Stimulated activated memory B cell treated with anti-CD40 and anti-IgM and Interleukin-4, amounts not matched to agents 10 μg/mL and 1 μg/mL and 100 μg/mL, for 72 hours (primary cell): ENCODE measurements around the gene CIZ1.
"Not testable (repeated sequence)": the region's sequence is repeated elsewhere in the genome, so short reads cannot be mapped to it uniquely, and the experiment has no call there.

ENCODE experiments used
- ATAC-seq: fragments of 150-1000 bp; cut with Tn5 transposase; 2 replicates; pipeline ENCODE4 v1.10.0; 2021
- H3K27ac Mint-ChIP-seq: one replicate; pipeline ENCODE4 v1.8.0; 2022; ENCODE audit warnings: mild to moderate bottlenecking, mixed read lengths
- H3K27me3 Mint-ChIP-seq: one replicate; pipeline ENCODE4 v1.8.0; 2022; ENCODE audit warnings: mixed read lengths
- H3K36me3 Mint-ChIP-seq: one replicate; pipeline ENCODE4 v1.8.0; 2022; ENCODE audit warnings: mixed read lengths
- H3K4me1 Mint-ChIP-seq: one replicate; pipeline ENCODE4 v1.8.0; 2022; ENCODE audit warnings: mixed read lengths
- H3K4me3 Mint-ChIP-seq: one replicate; pipeline ENCODE4 v1.8.0; 2022; ENCODE audit warnings: mild to moderate bottlenecking, moderate library complexity, mixed read lengths
- H3K9me3 Mint-ChIP-seq: one replicate; pipeline ENCODE4 v1.8.0; 2022; ENCODE audit warnings: mixed read lengths

CIZ1 gene

DNA sequence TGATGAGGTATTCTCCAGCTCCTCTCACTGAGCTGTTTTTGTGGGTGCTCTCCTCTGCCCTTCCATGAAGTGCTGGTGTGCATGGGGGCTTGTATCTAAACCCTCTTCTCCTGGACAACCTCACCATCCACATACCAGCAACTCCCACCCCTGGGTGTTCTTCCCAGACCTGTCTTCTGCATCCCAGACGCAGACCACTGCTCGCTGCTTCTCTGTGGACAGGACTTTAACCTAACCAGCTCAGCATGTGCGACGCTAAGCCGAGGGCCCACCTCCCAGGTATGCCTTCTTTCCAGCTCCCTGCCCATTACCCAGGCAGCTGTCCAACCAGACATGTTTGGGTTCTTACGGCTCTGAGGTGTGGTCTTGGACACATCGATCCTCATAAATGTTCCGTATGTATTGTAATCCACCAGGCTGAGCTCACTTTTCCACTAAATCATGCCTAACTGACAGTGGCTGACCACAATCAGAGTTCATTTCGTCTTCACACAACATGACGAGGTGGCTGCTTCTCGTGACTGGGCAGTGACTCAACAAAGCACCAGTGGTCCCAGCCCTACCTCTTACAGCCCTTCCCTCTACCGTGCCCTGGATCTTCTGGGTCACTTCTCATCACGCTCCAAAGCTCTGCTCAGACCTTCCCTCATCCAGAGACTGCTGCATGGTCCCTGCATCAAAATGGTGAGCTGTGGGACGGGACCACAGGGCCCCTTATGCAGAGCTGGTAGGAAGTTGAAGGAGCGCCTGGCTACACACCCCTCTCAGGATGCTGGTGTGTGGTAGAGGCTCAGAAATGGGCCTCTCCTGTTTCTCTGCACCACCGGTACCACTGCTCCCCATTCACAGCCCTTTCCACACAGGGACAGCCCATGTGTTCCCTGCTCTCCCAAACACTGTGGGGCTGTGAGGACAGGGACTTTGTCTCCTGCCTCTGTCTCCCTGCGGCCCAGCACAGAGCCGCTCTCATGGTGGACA lies 54.3 kb downstream of the CIZ1 start:
- Mint-ChIP-seq H3K4me3 (no peak overlapping the region), H3K27me3 (peaks cover 53% of the 10 kb centered on the region), H3K9me3 (no peaks in the 10 kb centered on the region), H3K4me1 (peaks cover 10% of the 10 kb centered on the region), H3K36me3 (no peaks in the 10 kb centered on the region), H3K27ac (no peak overlapping the region)
- ATAC-seq: no peak

DNA sequence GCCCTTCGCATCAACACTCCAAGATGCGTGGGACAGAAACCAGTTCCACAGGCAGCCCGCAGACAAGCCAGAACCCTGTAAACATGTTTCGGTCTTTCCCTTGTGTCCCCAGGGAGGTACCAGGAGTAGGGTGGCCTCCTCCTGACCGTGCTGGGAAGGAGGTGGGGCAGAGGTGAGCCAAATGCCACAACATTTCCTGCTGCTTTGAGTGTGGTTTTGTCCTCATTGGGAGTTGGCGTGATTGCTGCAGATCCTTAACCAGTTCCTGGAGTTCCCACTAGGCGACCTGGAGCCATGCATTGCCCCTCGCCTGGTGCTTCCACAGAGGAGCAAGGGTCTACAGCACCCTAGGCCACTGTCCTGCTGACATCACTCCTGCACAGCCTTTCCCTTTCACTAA lies 55.8 kb downstream of the CIZ1 start:
- H3K27ac Mint-ChIP-seq, ATAC-seq, H3K36me3 Mint-ChIP-seq, H3K9me3 Mint-ChIP-seq, H3K4me3 Mint-ChIP-seq: not testable (repeated sequence)
- peaks cover 48% of the 10 kb centered on the region for H3K27me3 Mint-ChIP-seq
- peaks cover 10% of the 10 kb centered on the region for H3K4me1 Mint-ChIP-seq

DNA sequence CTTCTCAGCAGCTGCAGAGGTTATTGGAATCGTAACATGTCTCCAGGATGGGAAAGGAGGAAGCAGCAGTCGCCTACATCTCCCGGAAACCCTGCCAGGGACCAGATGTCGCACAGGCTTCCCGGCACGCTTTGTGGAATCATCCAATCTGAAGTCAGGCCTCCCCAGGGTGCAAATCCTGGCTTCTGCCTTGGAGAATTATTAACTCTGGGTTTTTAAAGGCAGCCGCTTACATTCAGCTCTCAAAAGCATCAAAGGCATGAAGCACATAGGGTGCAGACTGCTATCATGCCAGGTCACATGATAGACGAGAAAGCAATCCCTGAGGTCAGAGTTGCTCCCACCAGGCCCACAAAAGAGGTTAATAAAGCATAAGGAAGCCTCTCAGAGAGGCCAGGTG lies 59.2 kb downstream of the CIZ1 start:
- not testable (repeated sequence) for H3K27ac Mint-ChIP-seq, H3K9me3 Mint-ChIP-seq, H3K36me3 Mint-ChIP-seq, H3K4me3 Mint-ChIP-seq, ATAC-seq
- Mint-ChIP-seq H3K27me3 (peaks cover 43% of the 10 kb centered on the region), H3K4me1 (peaks cover 22% of the 10 kb centered on the region)

DNA sequence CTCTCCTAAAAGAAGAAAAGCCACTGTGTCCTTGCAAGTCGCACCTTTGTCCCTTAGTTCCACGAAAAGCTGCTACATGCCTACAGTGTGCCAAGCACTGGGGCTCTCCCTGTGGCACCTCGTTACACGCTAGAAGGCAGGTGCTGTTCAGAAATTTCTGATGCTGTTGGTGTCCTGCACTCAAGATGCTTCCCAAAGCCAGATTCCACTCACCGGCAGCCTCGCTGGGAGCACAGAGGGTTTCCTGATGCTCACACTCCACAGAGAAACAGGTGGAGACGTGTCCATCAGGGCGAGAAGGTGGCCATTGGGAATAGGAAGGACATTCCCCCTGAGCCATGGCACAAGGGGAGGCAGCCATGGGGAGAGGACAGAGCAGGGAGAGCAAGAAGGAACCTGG lies 60.0 kb downstream of the CIZ1 start:
- not testable (repeated sequence) for H3K4me3 Mint-ChIP-seq

DNA sequence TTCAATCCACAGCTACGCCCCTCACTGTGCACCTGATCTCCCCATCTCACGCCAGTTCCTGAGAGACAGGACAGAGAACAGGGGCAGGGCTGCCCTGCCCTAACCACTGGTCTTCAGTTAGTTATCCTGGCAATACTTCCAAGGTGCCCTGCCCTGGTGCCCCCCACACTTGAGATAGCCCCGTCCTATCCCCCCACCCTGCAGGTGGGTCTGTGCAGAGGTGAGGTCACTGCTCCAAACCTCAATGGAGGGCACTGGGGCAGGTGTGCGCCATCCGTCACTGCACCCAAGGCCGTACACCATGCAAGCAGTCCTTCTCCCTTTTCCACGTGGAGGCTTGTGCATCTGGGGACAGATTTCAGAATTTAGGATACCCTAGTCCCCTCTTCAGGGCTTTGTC lies 60.7 kb downstream of the CIZ1 start:
- Mint-ChIP-seq H3K4me1 (peaks cover 32% of the 10 kb centered on the region), H3K27me3 (peaks cover 33% of the 10 kb centered on the region)
- H3K27ac Mint-ChIP-seq, H3K4me3 Mint-ChIP-seq, H3K9me3 Mint-ChIP-seq, H3K36me3 Mint-ChIP-seq, ATAC-seq: not testable (repeated sequence)

More for the DNA sequence above, 60.0 kb downstream of the CIZ1 start:
- not testable (repeated sequence) for H3K9me3 Mint-ChIP-seq, H3K27ac Mint-ChIP-seq, H3K36me3 Mint-ChIP-seq, ATAC-seq
- Mint-ChIP-seq H3K27me3 (peaks cover 39% of the 10 kb centered on the region), H3K4me1 (peaks cover 30% of the 10 kb centered on the region)

DNA sequence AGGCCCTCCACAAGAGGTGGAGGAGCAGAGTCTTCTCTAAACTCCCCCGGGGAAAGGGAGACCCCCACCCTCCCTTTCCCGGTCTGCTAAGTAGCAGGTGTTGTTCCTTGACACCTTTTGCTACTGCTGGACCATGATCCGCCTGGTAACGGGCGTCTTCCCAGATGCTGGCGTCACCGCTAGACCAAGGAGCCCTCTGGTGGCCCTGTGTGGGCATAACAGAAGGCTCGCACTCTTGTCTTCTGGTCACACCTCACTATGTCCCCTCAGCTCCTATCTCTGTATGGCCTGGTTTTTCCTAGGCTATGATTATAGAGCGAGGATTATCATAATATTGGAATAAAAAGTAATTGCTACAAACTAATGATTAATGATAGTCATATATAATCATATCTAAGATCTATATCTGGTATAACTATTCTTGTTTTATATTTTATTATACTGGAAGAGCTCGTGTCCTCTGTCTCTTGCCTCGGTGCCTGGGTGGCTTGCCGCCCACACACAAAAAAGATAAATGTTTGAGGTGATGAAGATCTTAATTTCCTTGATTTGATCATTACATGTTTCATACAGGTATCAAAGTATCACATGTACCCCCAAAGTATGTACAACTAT lies 61.3 kb downstream of the CIZ1 start:
- H3K9me3 Mint-ChIP-seq, H3K36me3 Mint-ChIP-seq, H3K4me3 Mint-ChIP-seq, H3K27ac Mint-ChIP-seq, ATAC-seq: not testable (repeated sequence)
- H3K27me3 Mint-ChIP-seq: peaks cover 28% of the 10 kb centered on the region
- H3K4me1 Mint-ChIP-seq: peaks cover 32% of the 10 kb centered on the region

DNA sequence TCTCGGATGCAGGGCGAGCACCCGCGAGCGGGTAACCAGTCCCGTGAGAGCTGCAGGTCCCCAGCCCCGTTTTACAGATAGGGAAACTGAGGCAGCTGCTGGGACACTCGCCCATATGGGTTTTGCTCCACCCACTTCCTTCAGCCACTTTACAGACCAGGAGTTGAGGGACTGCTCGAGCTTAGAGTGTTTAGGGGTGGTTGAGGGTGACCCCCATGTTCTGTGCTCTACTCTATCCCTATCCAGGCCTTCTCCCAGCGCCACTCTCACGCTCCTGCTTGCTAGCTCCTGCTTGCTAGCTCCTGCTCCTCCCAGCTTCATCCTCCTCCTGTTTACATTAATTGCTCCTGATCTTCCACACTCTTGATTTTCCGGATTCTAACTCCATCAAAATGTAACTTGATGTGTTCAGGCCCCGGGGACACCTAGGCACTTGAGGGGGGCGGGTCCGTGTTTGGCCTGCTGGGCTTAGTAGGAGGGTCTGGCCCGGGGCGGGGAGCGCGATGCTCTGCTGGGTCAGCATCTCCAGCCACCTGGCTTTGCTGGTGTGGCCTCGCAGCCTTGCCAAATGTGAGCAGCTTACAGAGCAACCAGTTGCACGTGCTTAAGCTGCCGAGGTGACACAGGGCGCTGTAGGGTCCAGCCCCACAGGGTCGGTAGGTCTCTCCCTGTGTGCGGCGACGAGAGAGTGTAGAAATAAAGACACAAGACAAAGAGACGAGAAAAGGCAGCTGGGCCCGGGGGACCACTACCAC lies 62.4 kb downstream of the CIZ1 start:
- peaks cover 1% of the 10 kb centered on the region for H3K36me3 Mint-ChIP-seq
- no peaks in the 10 kb centered on the region for H3K9me3 Mint-ChIP-seq
- H3K4me3 Mint-ChIP-seq: peak overlapping the region; percentile 92
- peak overlapping the region; percentile 99 for H3K27ac Mint-ChIP-seq
- ATAC-seq: no peak
- peaks cover 41% of the 10 kb centered on the region for H3K4me1 Mint-ChIP-seq
- peaks cover 18% of the 10 kb centered on the region for H3K27me3 Mint-ChIP-seq

DNA sequence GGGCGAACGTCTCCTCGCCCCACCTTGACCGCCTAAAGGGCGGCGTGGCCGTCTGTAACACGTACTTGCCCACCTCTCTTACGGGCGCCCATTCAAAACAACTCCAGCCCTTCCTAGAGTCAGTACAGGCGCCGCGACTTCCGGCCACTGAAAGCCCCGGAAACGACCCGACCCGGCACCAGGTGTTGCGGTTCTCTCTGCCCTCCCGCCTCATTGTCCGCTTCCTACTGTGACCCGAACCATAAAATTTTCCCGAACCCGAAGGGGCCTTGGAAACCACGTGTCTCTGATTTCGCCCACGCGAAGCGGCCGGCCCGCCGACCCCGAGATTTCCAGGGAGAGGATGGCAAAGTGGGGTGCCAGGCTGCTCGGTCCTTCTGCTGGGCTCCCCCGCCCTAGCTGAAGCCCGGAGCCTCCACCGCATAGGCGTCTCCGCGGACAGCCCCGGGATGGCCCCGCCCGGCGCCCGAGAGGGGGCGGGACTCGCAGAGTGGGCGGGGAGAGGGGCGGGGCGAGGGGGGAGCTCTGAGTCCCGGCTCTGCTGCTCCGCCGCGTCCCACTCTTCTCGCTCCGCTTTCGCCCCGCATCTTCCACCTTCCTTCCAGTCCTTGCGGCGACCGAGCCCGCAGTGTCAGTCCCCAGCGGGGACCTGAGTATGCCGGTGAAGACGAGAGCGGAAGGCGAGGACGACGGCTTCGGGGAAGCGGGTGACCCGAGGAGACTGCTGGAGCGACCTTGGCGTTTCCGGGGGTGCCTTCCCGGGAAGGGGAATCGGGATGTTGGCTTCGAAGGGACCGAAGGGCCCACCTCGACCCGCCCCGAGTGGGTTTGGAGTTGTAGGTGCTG lies 63.2 kb downstream of the CIZ1 start:
- Mint-ChIP-seq H3K4me1 (peaks cover 46% of the 10 kb centered on the region), H3K27me3 (peaks cover 10% of the 10 kb centered on the region), H3K9me3 (no peaks in the 10 kb centered on the region), H3K27ac (peak overlapping the region; percentile 99), H3K4me3 (peak overlapping the region; percentile 92), H3K36me3 (peaks cover 8% of the 10 kb centered on the region)
- ATAC-seq: peak; percentile 85

DNA sequence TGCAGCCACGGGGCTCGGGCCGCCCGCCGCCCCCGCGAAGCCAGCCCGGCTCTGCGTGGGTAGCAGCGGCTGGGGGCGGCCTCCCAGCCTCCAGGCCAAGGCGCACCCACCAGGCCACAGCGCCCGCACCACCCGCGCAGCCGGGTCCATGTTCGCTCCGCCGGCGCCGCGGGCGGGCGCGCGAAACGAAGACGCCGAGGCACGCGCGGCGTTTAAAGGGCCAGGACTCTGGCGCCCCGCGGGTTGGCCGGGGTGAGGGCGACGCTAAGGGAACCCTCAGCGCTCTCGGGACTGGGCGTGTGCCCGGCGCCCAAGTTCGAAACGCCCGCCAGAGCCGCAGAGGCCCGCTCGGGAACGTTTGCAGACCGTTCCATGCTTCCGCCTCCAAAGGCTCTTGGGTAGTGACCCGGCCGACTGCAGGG lies 63.8 kb downstream of the CIZ1 start, which contains the start of gene PTGES2:
TSS of gene PTGES2 (minus strand) at position 162 of the 422 bp plus-strand sequence. CDS start at position 150, 12 bp downstream.
- peak; percentile 82 for ATAC-seq
- H3K27ac Mint-ChIP-seq: peak within 1 kb of the TSS; percentile 99
- peak within 1 kb of the TSS; percentile 92 for H3K4me3 Mint-ChIP-seq
- H3K4me1 Mint-ChIP-seq: peaks cover 46% of the 10 kb centered on the region
- peaks cover 13% of the 10 kb centered on the region for H3K36me3 Mint-ChIP-seq
- H3K9me3 Mint-ChIP-seq: no peaks in the 10 kb centered on the region
- peaks cover 4% of the 10 kb centered on the region for H3K27me3 Mint-ChIP-seq

DNA sequence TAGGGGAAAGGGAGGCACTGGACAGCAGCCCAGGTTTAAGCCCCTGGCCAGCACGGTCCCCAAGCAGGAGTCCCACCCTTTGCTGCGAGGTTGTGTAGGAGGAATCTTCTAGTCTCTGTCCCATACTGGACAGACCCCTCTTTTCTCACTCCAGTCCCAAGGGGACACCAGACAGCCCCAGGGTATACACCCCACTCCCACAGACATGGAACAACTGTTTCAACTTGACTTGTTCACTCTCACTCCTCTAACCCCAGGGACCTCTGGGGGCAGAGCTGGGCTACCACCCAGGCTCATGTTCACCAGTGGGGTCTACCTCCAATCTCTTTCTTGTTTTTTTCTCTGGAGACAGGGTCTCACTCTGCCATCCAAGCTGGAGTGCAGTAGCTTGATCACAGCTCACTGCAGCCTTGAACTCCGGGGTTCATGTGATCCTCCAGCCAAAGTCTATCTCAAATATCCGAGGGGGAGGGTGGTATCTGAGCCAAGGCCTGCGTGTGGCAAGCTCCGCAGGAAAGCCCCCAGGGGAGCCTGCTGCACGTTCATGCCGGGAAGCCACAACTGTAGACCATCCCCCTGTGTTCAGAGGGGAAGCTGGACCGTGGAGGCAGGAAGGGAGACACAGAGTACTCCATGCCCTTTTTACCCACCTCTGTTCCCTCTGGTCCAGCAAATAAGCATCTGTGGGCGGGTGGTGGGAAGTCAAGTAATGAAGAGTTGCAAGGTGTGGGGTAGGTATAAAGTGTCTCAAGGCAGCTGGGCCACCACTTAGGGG lies 65.6 kb downstream of the CIZ1 start:
- peak; percentile 40 for ATAC-seq
- H3K27me3 Mint-ChIP-seq: no peaks in the 10 kb centered on the region
- H3K27ac Mint-ChIP-seq: peak overlapping the region; percentile 99
- no peaks in the 10 kb centered on the region for H3K9me3 Mint-ChIP-seq
- peak overlapping the region; percentile 92 for H3K4me3 Mint-ChIP-seq
- H3K36me3 Mint-ChIP-seq: peaks cover 18% of the 10 kb centered on the region
- H3K4me1 Mint-ChIP-seq: peaks cover 46% of the 10 kb centered on the region

DNA sequence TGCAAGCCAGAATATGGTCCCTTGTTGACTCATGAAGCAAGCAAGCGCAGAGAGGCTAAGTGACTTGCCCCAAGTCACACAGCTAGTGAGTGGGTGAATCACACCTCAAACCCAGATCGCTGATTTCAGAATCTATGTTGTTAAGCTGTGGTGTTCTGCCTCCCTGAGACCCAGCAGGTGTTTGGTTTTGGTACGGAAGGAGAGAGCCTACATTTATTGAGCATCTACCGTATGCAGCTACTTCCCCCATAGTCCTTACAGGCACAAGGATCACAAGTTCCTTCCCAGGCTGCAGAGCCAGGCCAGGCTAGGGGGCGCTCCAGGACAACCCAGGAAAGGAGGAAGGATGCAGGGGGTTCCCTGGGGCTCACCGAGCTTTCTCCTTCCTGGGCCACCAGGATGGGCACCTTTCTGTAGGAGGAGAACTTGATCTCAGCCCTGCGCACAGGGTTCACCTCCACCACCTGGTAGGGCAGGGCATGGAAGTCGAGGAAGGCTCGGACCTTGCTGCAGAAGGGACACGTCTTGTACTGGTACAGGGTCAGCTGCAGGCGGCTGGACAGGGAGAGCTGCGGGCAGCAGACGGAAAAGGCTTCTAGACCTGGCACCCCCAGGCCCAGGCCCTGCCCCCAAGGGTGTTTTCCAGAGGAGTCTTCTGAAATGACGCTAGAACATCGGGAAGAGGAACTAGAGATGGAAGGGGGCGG lies 66.3 kb downstream of the CIZ1 start:
- no peak for ATAC-seq
- Mint-ChIP-seq H3K27me3 (no peaks in the 10 kb centered on the region), H3K4me1 (peaks cover 46% of the 10 kb centered on the region), H3K4me3 (peak overlapping the region; percentile 92), H3K9me3 (no peaks in the 10 kb centered on the region), H3K27ac (peak overlapping the region; percentile 99), H3K36me3 (peaks cover 18% of the 10 kb centered on the region)

DNA sequence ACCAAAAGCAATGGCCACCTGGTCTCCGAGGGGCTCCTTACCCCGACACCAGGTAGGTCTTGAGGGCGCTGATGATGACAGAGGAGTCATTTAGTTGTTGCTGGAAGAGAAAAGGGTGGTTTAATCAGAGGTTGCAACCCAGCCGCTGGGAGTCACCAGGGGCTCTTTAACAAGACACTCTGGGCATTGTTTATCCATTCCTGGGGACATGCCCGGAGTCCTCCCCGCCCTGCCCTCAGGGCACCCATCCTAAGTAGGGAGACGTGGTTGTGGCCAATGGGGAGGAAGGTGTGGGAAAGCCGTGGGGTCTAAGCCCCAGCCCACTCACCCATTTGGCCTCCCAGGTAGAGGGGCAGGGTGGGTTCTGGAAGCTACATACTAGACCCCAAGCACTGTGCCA lies 66.9 kb downstream of the CIZ1 start:
- Mint-ChIP-seq H3K4me3 (no peak overlapping the region), H3K27ac (peak overlapping the region; percentile 99), H3K36me3 (peaks cover 18% of the 10 kb centered on the region)

DNA sequence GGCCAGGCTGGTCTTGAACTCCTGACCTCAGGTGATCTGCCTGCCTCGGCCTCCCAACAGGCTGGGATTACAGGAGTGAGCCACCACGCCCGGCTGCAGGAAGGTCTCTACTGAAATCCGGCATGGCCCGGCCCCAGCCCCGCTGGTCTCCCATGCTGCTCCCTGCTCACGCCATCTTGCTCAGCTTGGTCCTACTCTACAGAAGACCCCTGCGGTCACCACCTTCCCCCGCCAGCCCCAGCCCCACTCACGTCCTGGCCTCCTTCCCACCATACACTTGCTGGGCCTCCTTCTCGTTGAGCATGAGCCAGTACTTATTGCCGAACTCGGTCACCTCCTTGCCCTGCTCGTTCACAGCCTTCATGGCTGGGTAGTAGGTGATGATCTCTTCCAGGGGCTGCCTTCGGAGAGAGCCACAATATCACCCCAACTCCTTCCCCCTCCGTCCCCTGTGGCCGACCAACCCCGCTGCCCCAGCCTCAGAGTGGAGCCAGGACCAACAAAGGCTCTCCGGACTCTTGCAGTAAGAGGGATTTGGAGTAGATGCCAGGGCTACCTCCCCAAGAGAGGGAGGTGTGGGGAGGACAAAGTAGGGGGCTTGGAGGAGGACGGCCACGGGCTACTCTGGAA lies 67.8 kb downstream of the CIZ1 start:
- no peaks in the 10 kb centered on the region for H3K9me3 Mint-ChIP-seq

More for the DNA sequence above, 66.9 kb downstream of the CIZ1 start:
- H3K9me3 Mint-ChIP-seq: no peaks in the 10 kb centered on the region
- no peaks in the 10 kb centered on the region for H3K27me3 Mint-ChIP-seq
- ATAC-seq: no peak
- peaks cover 42% of the 10 kb centered on the region for H3K4me1 Mint-ChIP-seq

More for the DNA sequence above, 67.8 kb downstream of the CIZ1 start:
- ATAC-seq: no peak
- H3K36me3 Mint-ChIP-seq: peaks cover 18% of the 10 kb centered on the region
- no peaks in the 10 kb centered on the region for H3K27me3 Mint-ChIP-seq
- H3K4me1 Mint-ChIP-seq: peaks cover 36% of the 10 kb centered on the region
- H3K27ac Mint-ChIP-seq: no peak overlapping the region
- H3K4me3 Mint-ChIP-seq: no peak overlapping the region
